ENCODE data around the gene SULF2. TPM values are rescaled to one million over a fixed set of nuclear protein-coding genes. Genes with fewer than 3 reads are reported as not detected.

The SULF2 gene
- total RNA-seq, 2 experiments from 2014 or later = 0.79 to 2.0 TPM

- Mint-ChIP-seq H3K36me3 (no peaks in the 10 kb centered on the region), H3K9me3 (ENCODE audit: low read depth) (no peaks in the 10 kb centered on the region), H3K27ac (no peak overlapping the region), H3K4me3 (no peak overlapping the region), H3K4me1 (no peaks in the 10 kb centered on the region), H3K27me3 (peaks cover 10% of the 10 kb centered on the region)
- no peak for DNase-seq
- CTCF ChIA-PET = no interaction called here
- no peak for ATAC-seq
Observed at GRCh38 chr20:47710665-47711045, 74.6 kb downstream of the SULF2 start.

DNA sequence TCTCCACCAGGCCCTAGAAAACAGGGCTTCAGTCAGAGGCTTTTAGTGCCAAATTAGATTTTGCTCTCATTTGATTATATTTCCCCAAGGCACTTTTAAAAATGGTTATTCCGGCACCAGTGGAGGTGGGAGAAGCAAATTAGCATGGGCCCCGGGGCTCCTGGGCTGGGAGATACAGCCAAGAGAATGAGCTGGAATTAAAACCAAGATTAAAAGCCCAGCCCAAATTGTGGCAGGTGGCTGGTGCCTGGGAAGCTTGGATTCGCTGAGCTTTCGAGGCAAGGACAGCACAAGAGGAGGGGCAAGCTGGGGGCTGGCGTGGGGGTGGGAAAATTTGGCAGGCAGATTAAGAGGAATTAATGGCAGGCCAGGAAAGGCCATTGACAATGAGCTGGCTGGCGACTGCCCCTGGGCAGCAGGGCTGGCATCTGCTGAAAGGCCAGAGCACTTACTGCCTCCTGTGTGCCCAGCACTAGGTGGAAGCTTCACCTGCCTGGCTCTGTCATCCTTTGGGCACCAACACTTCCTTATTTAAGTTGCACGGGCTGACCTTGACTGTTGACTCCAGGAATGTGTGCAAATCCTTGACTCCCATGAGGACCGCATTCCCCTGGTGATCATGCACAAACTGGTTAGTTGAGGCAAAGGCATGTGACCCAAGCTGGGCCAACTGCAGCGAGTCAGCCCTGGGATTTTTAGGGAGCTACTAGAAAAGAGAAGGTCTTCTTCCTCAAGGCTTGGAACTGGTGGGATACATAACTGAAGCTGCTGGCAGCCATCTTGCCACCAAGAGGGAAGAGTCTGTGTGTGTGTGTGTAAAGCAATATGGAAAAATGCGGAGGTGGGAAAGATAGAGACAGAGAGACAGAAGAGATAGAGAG lies 76.1 kb downstream of the SULF2 start:
- no peaks in the 10 kb centered on the region for H3K36me3 Mint-ChIP-seq
- ATAC-seq (no peak), DNase-seq (no peak)
- no peak overlapping the region for H3K27ac Mint-ChIP-seq
- H3K27me3 Mint-ChIP-seq = peaks cover 12% of the 10 kb centered on the region
- H3K4me3 Mint-ChIP-seq = no peak overlapping the region
- CTCF ChIA-PET = interaction anchor here (0.8 to 1.8 kb wide), 2 partner anchors 31 to 45 kb away, joined by 3 to 4 read pairs; no protein-coding TSS in a partner anchor
- no peaks in the 10 kb centered on the region for H3K4me1 Mint-ChIP-seq
- H3K9me3 Mint-ChIP-seq (ENCODE audit: low read depth) = no peaks in the 10 kb centered on the region

DNA sequence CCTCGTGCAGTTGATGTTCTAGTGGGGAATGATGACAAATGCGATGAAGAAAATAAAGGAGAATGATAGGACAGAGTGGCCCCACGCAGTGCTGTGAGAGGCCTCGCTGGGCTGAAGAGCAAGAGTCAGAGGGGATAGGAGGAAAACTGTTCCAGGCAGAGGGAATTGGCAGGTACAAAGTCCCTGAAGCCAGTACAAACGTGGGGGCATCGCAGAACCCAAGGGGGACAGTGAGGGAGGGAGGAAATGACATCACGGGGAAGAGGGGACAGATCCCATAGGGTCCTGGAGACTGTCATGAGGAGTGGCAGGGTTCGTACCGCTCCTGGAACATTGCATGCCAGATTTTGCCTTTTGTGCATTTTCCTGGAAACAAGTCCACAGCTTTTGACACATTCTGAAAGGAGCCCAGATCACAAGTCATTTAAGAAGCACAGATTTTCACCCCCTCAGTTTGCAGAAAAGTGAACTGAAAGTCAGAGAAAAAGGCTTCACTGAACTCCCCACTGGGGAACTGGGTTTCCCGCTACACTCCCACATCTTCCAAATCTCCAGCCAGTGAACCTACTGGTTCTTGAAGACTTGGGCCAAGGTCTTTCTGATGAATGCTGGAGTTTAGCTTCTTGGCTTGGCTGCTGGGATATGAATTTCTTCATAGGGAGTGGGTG lies 77.0 kb downstream of the SULF2 start:
- Mint-ChIP-seq H3K27me3 (peaks cover 12% of the 10 kb centered on the region), H3K4me3 (no peak overlapping the region), H3K36me3 (no peaks in the 10 kb centered on the region), H3K9me3 (ENCODE audit: low read depth) (no peaks in the 10 kb centered on the region), H3K4me1 (no peaks in the 10 kb centered on the region), H3K27ac (no peak overlapping the region)
- CTCF ChIA-PET = interaction anchor here (1.8 kb wide), 1 partner anchor 44 kb away, joined by 4 read pairs; no protein-coding TSS in a partner anchor
- DNase-seq = no peak
- no peak for ATAC-seq

DNA sequence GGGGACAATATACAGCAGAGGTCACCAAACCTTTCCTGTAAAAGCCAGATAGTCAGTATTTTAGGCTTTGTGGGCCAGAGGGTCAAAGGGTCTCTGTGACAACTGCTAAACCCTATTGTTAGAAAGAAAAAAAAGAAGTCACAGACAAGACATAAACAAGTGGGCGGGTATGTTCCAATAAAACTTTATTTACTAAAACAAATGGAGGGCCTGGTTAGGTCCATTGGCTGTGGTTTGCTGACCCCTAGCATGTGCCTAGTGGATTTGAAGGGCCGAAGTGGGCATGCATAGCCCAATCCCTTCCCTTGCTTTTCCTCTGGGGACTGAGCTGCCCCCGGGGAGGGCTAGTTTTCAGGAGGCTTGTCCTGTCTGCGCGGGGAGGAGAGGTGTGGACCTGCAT lies 78.9 kb downstream of the SULF2 start:
- Mint-ChIP-seq H3K27ac (no peak overlapping the region), H3K4me3 (no peak overlapping the region), H3K9me3 (ENCODE audit: low read depth) (no peaks in the 10 kb centered on the region), H3K36me3 (no peaks in the 10 kb centered on the region), H3K4me1 (no peaks in the 10 kb centered on the region), H3K27me3 (peaks cover 12% of the 10 kb centered on the region)
- CTCF ChIA-PET = no interaction called here
- ATAC-seq = no peak
- DNase-seq = no peak

DNA sequence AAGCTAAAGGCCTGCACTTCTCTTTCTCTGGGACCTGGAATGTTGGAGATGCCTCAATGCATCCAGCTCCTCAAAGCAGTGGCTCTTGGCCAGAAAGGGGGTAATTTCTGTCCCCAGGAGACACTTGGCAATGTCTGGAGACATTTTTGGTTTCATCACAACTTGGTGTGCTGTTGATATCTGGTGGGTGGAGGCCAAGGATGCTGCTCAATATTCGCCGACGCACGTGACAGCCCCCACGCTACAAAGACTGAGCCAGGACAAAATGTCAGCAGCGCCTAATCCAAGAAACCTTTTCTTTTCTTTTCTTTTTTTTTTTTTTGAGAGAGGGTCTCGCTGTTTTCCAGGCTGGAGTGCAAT lies 79.8 kb downstream of the SULF2 start:
- H3K4me3 Mint-ChIP-seq = no peak overlapping the region
- no peaks in the 10 kb centered on the region for H3K4me1 Mint-ChIP-seq
- H3K9me3 Mint-ChIP-seq (ENCODE audit: low read depth) = no peaks in the 10 kb centered on the region
- DNase-seq (no peak), ATAC-seq (no peak)
- CTCF ChIA-PET = interaction anchor here (0.5 kb wide), 1 partner anchor 1246 kb away, joined by 5 read pairs; no protein-coding TSS in a partner anchor
- H3K27ac Mint-ChIP-seq = no peak overlapping the region
- peaks cover 12% of the 10 kb centered on the region for H3K27me3 Mint-ChIP-seq
- H3K36me3 Mint-ChIP-seq = no peaks in the 10 kb centered on the region

DNA sequence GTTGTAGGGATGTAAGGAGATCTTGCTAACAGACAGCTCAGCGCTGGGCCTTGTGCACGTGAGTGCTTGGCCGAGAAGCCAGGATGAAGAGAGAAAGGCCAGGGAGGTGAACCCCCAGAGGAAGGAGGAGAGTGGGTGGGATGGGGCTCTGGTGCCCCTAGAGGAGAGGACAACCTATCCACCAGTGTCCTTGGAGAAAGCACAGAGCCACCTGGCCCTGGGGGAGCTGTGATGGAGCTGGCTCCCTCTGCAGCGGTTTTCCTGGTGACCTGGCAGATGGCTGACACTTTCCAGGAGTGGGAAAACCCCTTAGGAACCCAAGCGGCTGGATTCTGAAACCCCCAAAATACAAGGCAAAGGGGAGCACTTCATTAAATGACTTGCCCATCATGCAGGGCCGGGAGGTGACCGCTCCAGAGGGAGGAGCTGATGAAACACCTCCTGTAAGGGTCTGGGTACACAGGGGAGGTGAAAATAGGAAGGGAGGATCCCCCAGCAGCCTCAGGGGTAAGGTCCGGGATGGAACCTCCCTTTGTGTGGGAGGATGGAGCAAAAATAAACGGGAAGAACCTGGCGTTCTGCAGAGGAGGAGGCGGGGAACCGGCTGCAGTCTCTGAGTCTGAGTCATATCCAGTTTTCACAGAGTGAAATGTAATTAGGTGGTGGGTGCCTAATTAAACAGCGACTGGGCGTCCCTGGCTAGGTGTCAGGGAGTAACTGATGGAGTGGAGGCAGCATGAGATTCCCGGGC lies 80.4 kb downstream of the SULF2 start:
- H3K36me3 Mint-ChIP-seq = no peaks in the 10 kb centered on the region
- no peaks in the 10 kb centered on the region for H3K9me3 Mint-ChIP-seq (ENCODE audit: low read depth)
- ATAC-seq (no peak), DNase-seq (no peak)
- H3K4me3 Mint-ChIP-seq = no peak overlapping the region
- CTCF ChIA-PET = interaction anchor here (0.5 kb wide), 1 partner anchor 1247 kb away, joined by 5 read pairs; no protein-coding TSS in a partner anchor
- peaks cover 12% of the 10 kb centered on the region for H3K27me3 Mint-ChIP-seq
- H3K4me1 Mint-ChIP-seq = no peaks in the 10 kb centered on the region
- H3K27ac Mint-ChIP-seq = no peak overlapping the region

DNA sequence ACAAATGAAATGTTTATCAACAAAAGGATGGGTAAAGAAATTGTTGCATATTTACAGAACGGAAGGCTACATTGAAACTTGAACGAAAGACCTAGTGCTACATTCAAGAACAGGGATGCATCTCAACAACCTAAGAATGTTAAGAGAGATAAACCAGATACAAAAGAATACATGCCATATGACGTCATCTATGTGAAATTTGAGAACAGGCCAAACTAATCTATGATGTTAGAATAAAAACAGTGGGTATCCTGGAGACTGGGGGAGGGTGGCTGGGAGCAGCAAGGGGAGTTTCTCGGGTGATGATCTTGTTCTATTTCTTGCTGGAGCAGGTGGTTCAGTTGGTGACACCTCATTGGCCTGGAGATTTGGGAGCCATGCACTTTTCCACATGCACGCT lies 81.5 kb downstream of the SULF2 start:
- H3K4me3 Mint-ChIP-seq = no peak overlapping the region
- no peaks in the 10 kb centered on the region for H3K36me3 Mint-ChIP-seq
- CTCF ChIA-PET = no interaction called here

DNA sequence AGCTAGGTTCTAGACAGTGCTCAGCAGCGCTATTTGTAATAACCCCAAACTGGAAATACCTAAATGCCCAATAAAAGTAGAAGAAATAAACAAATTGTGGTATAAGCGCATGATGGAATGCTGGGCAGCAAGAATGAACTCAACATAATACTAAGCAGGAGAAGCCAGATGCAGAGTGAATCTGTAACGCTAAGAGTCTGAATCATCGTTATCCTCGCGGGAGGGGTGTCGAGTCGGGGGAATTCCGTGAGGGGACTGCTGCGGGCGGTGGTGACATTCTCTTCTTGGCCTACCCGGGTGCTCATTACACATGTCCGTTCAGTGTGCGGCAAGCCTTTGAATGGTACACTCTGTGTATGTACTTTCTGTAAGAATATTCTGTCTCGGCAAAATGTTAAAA lies 83.7 kb downstream of the SULF2 start:
- H3K4me1 Mint-ChIP-seq = no peaks in the 10 kb centered on the region
- H3K27me3 Mint-ChIP-seq = peaks cover 2% of the 10 kb centered on the region
- CTCF ChIA-PET = no interaction called here
- no peaks in the 10 kb centered on the region for H3K36me3 Mint-ChIP-seq
- no peaks in the 10 kb centered on the region for H3K9me3 Mint-ChIP-seq (ENCODE audit: low read depth)
- no peak overlapping the region for H3K27ac Mint-ChIP-seq
- ATAC-seq (no peak), DNase-seq (no peak)
- no peak overlapping the region for H3K4me3 Mint-ChIP-seq

More for the DNA sequence above, 81.5 kb downstream of the SULF2 start:
- no peaks in the 10 kb centered on the region for H3K4me1 Mint-ChIP-seq
- no peaks in the 10 kb centered on the region for H3K9me3 Mint-ChIP-seq (ENCODE audit: low read depth)
- no peak for ATAC-seq
- no peak overlapping the region for H3K27ac Mint-ChIP-seq
- peaks cover 10% of the 10 kb centered on the region for H3K27me3 Mint-ChIP-seq
- no peak for DNase-seq

DNA sequence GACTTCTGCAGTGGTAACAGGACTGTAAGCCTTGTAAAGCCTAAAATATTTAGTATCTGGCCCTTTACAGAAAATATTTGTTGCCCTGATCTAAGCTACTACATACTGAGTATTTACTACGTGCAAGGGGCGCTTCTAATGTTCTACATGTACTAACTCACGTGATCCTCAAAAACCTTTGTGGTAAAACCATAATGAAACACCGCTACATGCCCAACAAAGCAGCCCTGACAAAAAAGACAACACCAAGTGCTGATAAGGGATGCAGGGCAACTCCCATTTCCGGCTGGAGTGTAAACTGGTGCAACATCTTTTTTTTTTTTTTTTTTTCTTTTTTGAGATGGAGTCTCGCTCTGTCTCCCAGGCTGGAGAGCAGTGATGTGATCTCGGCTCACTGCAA lies 85.0 kb downstream of the SULF2 start:
- Mint-ChIP-seq H3K27me3 (peaks cover 2% of the 10 kb centered on the region), H3K27ac (no peak overlapping the region), H3K4me1 (peaks cover 1% of the 10 kb centered on the region), H3K36me3 (no peaks in the 10 kb centered on the region), H3K4me3 (no peak overlapping the region), H3K9me3 (ENCODE audit: low read depth) (no peaks in the 10 kb centered on the region)
- ATAC-seq (no peak), DNase-seq (no peak)
- CTCF ChIA-PET = no interaction called here

DNA sequence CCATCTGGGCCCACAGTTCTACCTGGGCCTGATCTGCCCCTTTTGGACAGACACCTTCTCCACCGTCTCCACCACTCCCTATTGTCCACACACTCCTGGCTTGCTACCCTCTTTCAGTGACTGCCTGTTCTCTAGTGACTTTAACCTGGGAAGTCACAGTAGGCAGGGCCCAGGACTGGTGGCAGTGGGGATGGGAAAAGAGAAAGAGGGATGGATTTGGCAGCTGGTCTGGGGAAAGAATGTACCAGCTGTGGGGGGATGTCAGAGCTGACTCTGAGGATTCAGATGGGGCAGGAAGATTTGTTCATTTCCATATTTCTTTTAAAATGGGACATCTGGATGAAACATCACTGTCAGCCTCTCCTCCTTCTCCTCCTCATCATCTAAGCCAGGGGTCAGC lies 85.5 kb downstream of the SULF2 start:
- CTCF ChIA-PET = no interaction called here
- no peaks in the 10 kb centered on the region for H3K27me3 Mint-ChIP-seq

DNA sequence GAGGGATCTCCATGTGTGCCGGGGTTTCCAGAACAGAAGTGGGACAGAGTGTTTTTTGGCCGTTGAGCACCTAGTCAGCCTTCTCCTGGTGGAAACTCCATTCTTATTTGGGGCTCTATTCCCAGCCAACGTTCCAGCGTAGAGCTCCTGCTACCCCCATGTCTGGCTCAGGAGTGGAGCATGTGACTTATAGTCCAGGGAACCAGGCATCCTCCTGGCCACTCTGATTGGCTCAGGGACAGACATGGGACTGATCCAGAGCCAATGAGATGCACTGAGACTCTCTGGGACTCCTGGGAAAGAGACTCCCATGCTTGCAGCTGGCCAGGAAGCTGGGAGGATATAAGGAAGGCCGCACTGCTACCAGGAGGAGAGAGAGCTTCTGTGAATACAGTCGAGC lies 87.1 kb downstream of the SULF2 start:
- H3K27ac Mint-ChIP-seq = no peak overlapping the region
- H3K36me3 Mint-ChIP-seq = no peaks in the 10 kb centered on the region
- CTCF ChIA-PET = interaction anchor here (1.5 kb wide), 2 partner anchors 502 to 922 kb away, joined by 3 read pairs; no protein-coding TSS in a partner anchor
- no peaks in the 10 kb centered on the region for H3K27me3 Mint-ChIP-seq
- no peaks in the 10 kb centered on the region for H3K9me3 Mint-ChIP-seq (ENCODE audit: low read depth)
- DNase-seq (no peak), ATAC-seq (no peak)
- no peak overlapping the region for H3K4me3 Mint-ChIP-seq
- H3K4me1 Mint-ChIP-seq = peaks cover 8% of the 10 kb centered on the region

More for the DNA sequence above, 85.5 kb downstream of the SULF2 start:
- H3K9me3 Mint-ChIP-seq (ENCODE audit: low read depth) = no peaks in the 10 kb centered on the region
- H3K4me1 Mint-ChIP-seq = peaks cover 6% of the 10 kb centered on the region
- H3K4me3 Mint-ChIP-seq = no peak overlapping the region
- DNase-seq = no peak
- H3K36me3 Mint-ChIP-seq = no peaks in the 10 kb centered on the region
- no peak overlapping the region for H3K27ac Mint-ChIP-seq
- no peak for ATAC-seq

GRCh38 chr20:47696856-47697255 lies 88.4 kb downstream of the SULF2 start:
- no peaks in the 10 kb centered on the region for H3K36me3 Mint-ChIP-seq
- ATAC-seq (no peak), DNase-seq (no peak)
- no peak overlapping the region for H3K4me3 Mint-ChIP-seq
- peaks cover 8% of the 10 kb centered on the region for H3K4me1 Mint-ChIP-seq
- H3K27ac Mint-ChIP-seq = no peak overlapping the region
- H3K27me3 Mint-ChIP-seq = peaks cover 3% of the 10 kb centered on the region
- CTCF ChIA-PET = no interaction called here
- H3K9me3 Mint-ChIP-seq (ENCODE audit: low read depth) = no peaks in the 10 kb centered on the region

GRCh38 chr20:47694021-47694818 lies 91.1 kb downstream of the SULF2 start:
- no peak overlapping the region for H3K4me3 Mint-ChIP-seq
- H3K27ac Mint-ChIP-seq = no peak overlapping the region
- no peak for DNase-seq
- CTCF ChIA-PET = interaction anchor here (2.1 kb wide), 1 partner anchor 16 kb away, joined by 10 read pairs; no protein-coding TSS in a partner anchor
- no peaks in the 10 kb centered on the region for H3K36me3 Mint-ChIP-seq
- H3K4me1 Mint-ChIP-seq = peaks cover 8% of the 10 kb centered on the region
- no peaks in the 10 kb centered on the region for H3K9me3 Mint-ChIP-seq (ENCODE audit: low read depth)
- no peak for ATAC-seq
- H3K27me3 Mint-ChIP-seq = peaks cover 18% of the 10 kb centered on the region

Measured in activated CD8-positive, alpha-beta memory T cell treated with anti-CD3 and anti-CD28 coated beads, Interleukin-2, amount 10 ng/mL, durations not matched to agents 7 days and 5 days (primary cell).